HG03342 (cell line): ENCODE data around the gene HSPB9.
"Not testable (repeated sequence)": the region's sequence is repeated elsewhere in the genome, so short reads cannot be mapped to it uniquely, and the experiment has no call there.

Experiments used
- ATAC-seq: cut with Tn5 transposase; IDR thresholded peaks from one replicate; pipeline ENCODE4 v1.9.1; 2021; ENCODE audit warnings: mild to moderate bottlenecking, moderate library complexity; ENCODE audit not compliant: unreplicated experiment

The HSPB9 gene

DNA sequence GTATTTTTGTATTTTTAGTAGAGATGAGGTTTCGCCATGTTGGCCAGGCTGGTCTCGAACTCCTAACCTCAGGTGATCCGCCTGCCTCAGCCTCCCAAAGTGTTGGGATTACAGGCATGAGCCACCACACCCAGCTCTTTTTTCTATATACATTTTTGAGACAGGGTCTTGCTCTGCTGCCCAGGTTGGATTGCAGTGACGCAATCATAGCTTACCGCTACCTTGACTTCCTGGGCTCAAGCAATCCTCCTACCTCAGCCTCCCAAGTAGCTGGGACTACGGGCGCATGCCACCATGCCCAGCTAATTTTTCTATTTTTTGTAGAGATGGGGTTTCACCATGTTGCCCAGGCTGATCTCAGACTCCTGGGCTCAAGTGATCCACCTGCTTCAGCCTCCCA lies 18.1 kb downstream of the HSPB9 start:
- ATAC-seq: not testable (repeated sequence)

DNA sequence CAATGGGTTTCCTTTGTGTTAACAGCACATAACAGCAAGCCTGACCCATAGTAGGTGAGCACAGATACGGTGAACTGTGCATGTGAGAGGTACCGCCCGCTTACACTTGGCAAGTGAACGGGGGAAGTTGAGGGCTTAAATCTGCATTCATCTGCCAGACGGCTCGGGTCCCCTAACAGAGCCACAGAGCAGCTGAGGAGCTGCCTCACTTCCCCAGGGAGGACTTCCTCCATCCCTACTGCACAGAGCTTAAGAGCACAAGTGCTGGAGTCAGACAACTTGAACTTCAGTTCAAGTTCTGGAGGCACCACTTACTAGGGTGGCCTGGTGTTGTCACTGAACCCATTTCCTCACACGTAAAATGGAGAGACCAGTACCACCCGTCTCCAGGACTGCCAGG lies 18.8 kb downstream of the HSPB9 start:
- ATAC-seq: no peak

GRCh38 chr17:42142371-42142896 lies 19.8 kb downstream of the HSPB9 start:
- ATAC-seq: no peak

- ATAC-seq: not testable (repeated sequence)
Observed at GRCh38 chr17:42143138-42143537, 20.5 kb downstream of the HSPB9 start.

- no peak for ATAC-seq
Observed at GRCh38 chr17:42146911-42147607, 24.5 kb downstream of the HSPB9 start.

GRCh38 chr17:42153919-42154742 lies 31.5 kb downstream of the HSPB9 start:
- no peak for ATAC-seq

DNA sequence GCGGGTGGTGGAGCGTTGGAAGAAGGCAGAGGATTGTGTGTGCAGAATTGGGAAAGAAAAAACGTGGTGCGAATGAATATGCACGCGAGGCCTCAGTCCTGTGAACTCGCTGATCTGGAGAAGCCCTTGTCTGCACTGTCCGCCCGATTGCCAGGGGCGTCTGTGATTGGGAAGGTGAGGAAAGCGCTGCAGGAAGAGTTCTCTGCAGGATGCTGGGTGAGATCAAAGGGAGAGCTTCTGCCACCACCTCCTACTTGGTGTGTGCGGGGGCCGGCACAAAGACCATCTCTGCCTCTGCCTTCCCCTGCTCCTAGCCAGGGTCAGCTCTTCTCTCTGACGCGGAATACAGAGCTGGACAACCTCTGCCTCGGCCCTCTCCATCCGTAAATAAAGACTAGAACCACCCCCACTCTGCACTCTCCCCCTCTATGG lies 33.0 kb downstream of the HSPB9 start:
- ATAC-seq: no peak

DNA sequence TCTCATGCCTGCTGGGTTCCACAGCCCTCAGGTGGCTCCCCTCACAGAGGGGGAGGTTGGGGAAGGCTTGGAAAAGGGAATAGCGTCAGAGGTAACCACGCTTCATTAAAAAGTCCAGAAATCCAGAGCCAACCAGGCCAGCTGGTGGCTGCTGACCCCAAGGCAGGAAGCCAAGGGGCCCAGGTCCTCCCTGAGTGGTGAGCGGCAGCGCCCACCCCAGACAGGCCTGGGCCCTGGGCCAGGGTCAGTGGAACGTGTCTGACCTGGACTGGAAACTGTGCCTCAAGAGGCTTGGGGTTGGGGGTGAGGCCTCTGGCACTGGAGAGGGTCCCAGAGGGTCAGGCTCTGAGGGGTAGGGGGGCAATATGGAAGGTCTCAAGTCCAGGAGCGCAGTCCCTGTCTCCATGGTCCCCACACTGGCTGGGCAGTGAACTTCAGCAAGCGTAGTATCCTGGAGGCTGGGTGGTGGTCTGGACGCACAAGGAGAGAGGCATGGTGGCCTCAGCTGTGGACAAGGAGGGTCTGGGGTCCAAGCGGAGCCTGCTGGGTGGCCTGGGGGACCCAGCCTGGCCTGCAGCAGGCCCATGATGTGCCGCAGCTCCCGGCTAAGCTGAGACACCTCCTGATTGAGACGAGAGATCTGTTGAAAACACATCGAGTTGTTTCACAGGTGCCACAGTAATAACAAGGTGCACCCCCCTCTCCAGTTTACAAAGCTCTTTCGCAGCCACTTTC lies 37.4 kb downstream of the HSPB9 start:
- ATAC-seq: no peak

- no peak for ATAC-seq
Observed at GRCh38 chr17:42160531-42160910, 37.9 kb downstream of the HSPB9 start.

- no peak for ATAC-seq
Observed at GRCh38 chr17:42163113-42163512, 40.5 kb downstream of the HSPB9 start.

DNA sequence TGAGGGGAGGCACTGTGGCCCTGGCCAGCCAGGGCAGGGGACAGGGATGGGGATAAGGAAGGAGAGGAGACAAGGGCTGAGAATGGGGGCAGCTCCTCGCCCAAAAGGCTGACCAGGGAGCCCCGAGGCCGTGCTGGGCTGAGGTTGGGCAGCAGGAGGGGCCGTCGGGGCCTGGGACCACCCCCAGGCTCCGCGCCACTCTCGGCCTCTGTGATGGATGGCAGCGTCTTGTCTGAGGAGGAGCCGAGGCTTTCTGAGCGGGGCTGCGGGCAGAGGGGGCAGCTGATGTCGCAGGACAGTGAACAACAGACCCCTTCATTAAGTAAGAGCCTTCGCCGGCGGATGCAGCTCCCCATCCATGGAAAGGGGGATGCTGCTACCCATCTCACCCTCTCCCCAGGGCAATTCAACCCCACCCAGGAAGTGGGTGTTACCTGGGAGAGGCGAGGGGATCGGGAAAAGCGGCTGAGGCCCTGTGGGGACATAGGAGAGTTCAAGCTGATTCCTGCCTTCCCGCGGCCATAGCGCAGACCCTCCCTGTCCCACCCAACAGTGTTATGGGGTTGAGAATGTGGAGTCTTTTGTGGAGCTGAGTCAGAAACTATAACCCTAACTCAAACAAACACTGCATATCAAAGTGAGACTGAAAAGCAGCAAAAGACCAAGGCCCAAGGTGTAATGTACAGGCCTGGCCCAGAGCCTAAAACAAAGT lies 41.2 kb downstream of the HSPB9 start:
- ATAC-seq: no peak

GRCh38 chr17:42165751-42166150 lies 43.1 kb downstream of the HSPB9 start:
- ATAC-seq: no peak

- ATAC-seq: no peak
Observed at GRCh38 chr17:42166196-42166763, 43.7 kb downstream of the HSPB9 start.

- ATAC-seq: no peak
Observed at GRCh38 chr17:42167807-42168206, 45.2 kb downstream of the HSPB9 start.

DNA sequence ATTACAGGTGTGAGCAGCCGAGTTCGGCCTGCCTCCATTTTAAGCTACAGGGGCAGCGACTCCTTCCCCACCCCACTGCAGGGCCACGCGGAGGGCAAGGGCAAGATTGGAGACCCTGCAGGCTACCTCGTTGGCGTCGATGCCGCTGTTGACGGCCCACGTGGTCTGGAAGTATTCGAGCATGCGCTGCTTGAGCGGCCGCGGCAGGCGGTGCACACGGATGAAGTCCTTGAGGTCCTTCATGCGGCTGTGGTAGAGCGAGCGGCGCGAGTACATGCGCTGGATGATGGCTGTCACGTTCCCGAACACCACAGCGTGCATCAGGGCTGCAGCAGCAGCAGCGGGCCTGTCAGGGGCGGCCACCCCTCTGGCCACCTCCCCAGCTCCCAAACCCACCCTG lies 46.7 kb downstream of the HSPB9 start:
- no peak for ATAC-seq

- ATAC-seq: no peak
Observed at GRCh38 chr17:42171831-42172230, 49.2 kb downstream of the HSPB9 start.
